WTC11 (cell line): ENCODE measurements around the gene RAB2B.

Experiments
- CBFB ChIP-seq: sonication (generic); formaldehyde crosslinking; IDR thresholded peaks from 2 replicates; pipeline ENCODE4 v1.8.1; 2022; ENCODE audit warnings: mild to moderate bottlenecking, low read depth, missing genetic modification reagents
- CTCF ChIP-seq: fragments of 200-600 bp; IDR thresholded peaks from 2 replicates; pipeline ENCODE4 v1.8.0; 2022; ENCODE audit warnings: antibody characterized with exemption
- E2F1 ChIP-seq: sonication (generic); formaldehyde crosslinking; IDR thresholded peaks from 2 replicates; pipeline ENCODE4 v1.8.0; 2022; ENCODE audit warnings: mild to moderate bottlenecking, missing genetic modification reagents
- FOXJ3 ChIP-seq: sonication (generic); formaldehyde crosslinking; IDR thresholded peaks from 2 replicates; pipeline ENCODE4 v1.9.0; 2021; ENCODE audit warnings: missing genetic modification reagents, mild to moderate bottlenecking, borderline replicate concordance
- FOXK1 ChIP-seq: sonication (generic); formaldehyde crosslinking; IDR thresholded peaks from 2 replicates; pipeline ENCODE4 v1.8.0; 2022; ENCODE audit warnings: mild to moderate bottlenecking, moderate library complexity, missing genetic modification reagents
- JUN ChIP-seq: sonication (generic); formaldehyde crosslinking; IDR thresholded peaks from 2 replicates; pipeline ENCODE4 v1.8.0; 2023; ENCODE audit warnings: mild to moderate bottlenecking, missing genetic modification reagents

GRCh38 chr14:21494902-21495762 lies 18.4 kb upstream of the RAB2B start:
- TF ChIP-seq CTCF (no peak), CBFB (CRISPR knock-in tag) (no peak), FOXK1 (no peak), E2F1 (CRISPR knock-in tag) (no peak), FOXJ3 (no peak), JUN (CRISPR knock-in tag) (no peak)
